ENCODE results near the gene LHFPL2.
A peak's percentile ranks its signal among the peaks of the same experiment; 100 is the strongest.

Gene LHFPL2

DNA sequence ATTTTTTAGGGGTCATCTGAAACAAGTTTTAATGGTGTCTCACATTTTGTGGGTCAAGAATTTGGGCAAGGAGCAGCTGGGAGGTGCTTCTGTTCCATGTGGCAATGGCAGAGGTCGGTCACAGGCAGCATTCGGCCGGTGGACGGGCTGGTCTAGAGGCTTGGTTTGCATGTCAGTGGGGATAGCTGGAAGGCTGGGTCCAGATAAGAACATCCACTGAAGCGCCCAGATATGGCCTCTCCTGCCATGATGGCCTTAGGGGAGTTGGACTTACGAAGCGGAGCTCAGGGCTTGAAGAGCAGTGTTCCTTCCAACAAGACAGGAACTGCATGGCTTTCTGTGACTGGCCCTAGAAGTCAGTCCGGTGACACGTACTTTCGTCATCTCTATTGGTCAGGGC, 30.3 kb downstream of the LHFPL2 start:
- Histone ChIP-seq H3K27ac (ENCODE audit: low read depth, low read length) (no peak overlapping the region), H3K27me3 (ENCODE audit: control insufficient read depth, insufficient read depth, low read length) (no peaks in the 10 kb centered on the region), H3K9me3 (ENCODE audit: control insufficient read depth, insufficient read depth, low read length) (0 out of 2 replicates have a peak, but pooled peaks cover 3% of the 10 kb centered on the region), H3K9ac (ENCODE audit: low read depth, low read length) (no peak overlapping the region), H3K36me3 (ENCODE audit: control insufficient read depth, insufficient read depth, low read length) (peaks cover 37% of the 10 kb centered on the region), H3K4me1 (ENCODE audit: control insufficient read depth, insufficient read depth, low read length) (no peaks in the 10 kb centered on the region), H3K4me3 (ENCODE audit: low read depth, low read length) (no peak overlapping the region)

GRCh38 chr5:78615697-78616096, 32.9 kb downstream of the LHFPL2 start:
- no peaks in the 10 kb centered on the region for H3K27me3 ChIP-seq (ENCODE audit: control insufficient read depth, insufficient read depth, low read length)
- H3K9me3 ChIP-seq (ENCODE audit: control insufficient read depth, insufficient read depth, low read length): no peaks in the 10 kb centered on the region
- H3K27ac ChIP-seq (ENCODE audit: low read depth, low read length): no peak overlapping the region
- H3K9ac ChIP-seq (ENCODE audit: low read depth, low read length): no peak overlapping the region
- H3K4me1 ChIP-seq (ENCODE audit: control insufficient read depth, insufficient read depth, low read length): peaks cover 18% of the 10 kb centered on the region
- peaks cover 30% of the 10 kb centered on the region for H3K36me3 ChIP-seq (ENCODE audit: control insufficient read depth, insufficient read depth, low read length)
- H3K4me3 ChIP-seq (ENCODE audit: low read depth, low read length): no peak overlapping the region

GRCh38 chr5:78614816-78615215, 33.8 kb downstream of the LHFPL2 start:
- H3K9me3 ChIP-seq (ENCODE audit: control insufficient read depth, insufficient read depth, low read length): no peaks in the 10 kb centered on the region
- H3K4me3 ChIP-seq (ENCODE audit: low read depth, low read length): no peak overlapping the region
- H3K9ac ChIP-seq (ENCODE audit: low read depth, low read length): no peak overlapping the region
- H3K36me3 ChIP-seq (ENCODE audit: control insufficient read depth, insufficient read depth, low read length): peaks cover 32% of the 10 kb centered on the region
- no peaks in the 10 kb centered on the region for H3K27me3 ChIP-seq (ENCODE audit: control insufficient read depth, insufficient read depth, low read length)
- no peak overlapping the region for H3K27ac ChIP-seq (ENCODE audit: low read depth, low read length)
- H3K4me1 ChIP-seq (ENCODE audit: control insufficient read depth, insufficient read depth, low read length): peaks cover 24% of the 10 kb centered on the region

GRCh38 chr5:78613756-78614155, 34.8 kb downstream of the LHFPL2 start:
- Histone ChIP-seq H3K27me3 (ENCODE audit: control insufficient read depth, insufficient read depth, low read length) (no peaks in the 10 kb centered on the region), H3K36me3 (ENCODE audit: control insufficient read depth, insufficient read depth, low read length) (peaks cover 29% of the 10 kb centered on the region), H3K4me3 (ENCODE audit: low read depth, low read length) (no peak overlapping the region), H3K4me1 (ENCODE audit: control insufficient read depth, insufficient read depth, low read length) (peaks cover 24% of the 10 kb centered on the region), H3K27ac (ENCODE audit: low read depth, low read length) (no peak overlapping the region), H3K9me3 (ENCODE audit: control insufficient read depth, insufficient read depth, low read length) (no peaks in the 10 kb centered on the region), H3K9ac (ENCODE audit: low read depth, low read length) (no peak overlapping the region)

GRCh38 chr5:78613151-78613533, 35.4 kb downstream of the LHFPL2 start:
- Histone ChIP-seq H3K36me3 (ENCODE audit: control insufficient read depth, insufficient read depth, low read length) (peaks cover 23% of the 10 kb centered on the region), H3K4me3 (ENCODE audit: low read depth, low read length) (no peak overlapping the region), H3K4me1 (ENCODE audit: control insufficient read depth, insufficient read depth, low read length) (peaks cover 24% of the 10 kb centered on the region), H3K9me3 (ENCODE audit: control insufficient read depth, insufficient read depth, low read length) (no peaks in the 10 kb centered on the region), H3K9ac (ENCODE audit: low read depth, low read length) (no peak overlapping the region), H3K27me3 (ENCODE audit: control insufficient read depth, insufficient read depth, low read length) (no peaks in the 10 kb centered on the region), H3K27ac (ENCODE audit: low read depth, low read length) (no peak overlapping the region)

DNA sequence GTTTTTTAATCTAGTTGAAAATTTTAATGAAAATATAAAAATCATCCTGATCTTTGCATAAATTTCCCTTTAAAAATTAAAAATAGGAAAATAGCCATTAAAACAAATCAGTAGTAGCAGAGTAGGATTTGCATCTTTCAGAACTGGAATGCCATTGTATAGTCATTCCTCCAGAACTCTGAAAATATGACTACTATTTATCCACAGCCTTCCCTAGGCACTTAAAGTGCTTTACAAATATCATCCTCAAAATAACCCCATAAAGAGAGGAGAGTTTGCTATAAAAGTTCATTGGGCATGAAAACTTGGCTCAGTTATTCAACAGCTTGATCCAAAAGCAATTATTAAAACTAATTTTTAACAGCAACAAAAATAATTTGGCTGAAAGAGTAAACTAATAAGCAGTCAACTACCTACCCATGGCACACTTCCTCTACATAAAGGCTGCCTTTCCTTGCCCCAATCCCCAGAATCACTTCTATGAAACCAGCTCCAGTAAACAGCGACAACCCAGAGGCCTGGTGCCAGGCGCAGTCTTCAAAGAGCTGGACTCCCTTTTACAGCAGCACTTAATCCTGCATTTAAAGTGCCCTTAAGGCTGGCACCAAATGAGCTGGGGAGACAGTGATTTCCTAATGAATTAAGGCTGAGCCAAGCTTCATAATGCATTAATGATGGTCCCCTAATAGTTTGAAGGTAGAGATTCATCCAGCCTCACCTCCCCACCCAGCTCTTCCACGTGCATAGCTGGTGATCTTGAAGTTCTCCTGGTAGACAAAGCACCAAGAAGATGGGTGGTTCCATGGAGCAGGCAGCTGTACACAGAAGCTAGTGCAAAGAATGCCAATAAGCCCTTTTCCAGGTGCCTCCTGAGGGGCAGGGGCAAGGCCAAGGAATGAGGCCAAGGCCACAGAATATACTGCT, 36.1 kb downstream of the LHFPL2 start:
- Histone ChIP-seq H3K27me3 (ENCODE audit: control insufficient read depth, insufficient read depth, low read length) (no peaks in the 10 kb centered on the region), H3K9me3 (ENCODE audit: control insufficient read depth, insufficient read depth, low read length) (no peaks in the 10 kb centered on the region), H3K27ac (ENCODE audit: low read depth, low read length) (no peak overlapping the region), H3K9ac (ENCODE audit: low read depth, low read length) (no peak overlapping the region), H3K4me1 (ENCODE audit: control insufficient read depth, insufficient read depth, low read length) (peaks cover 24% of the 10 kb centered on the region), H3K4me3 (ENCODE audit: low read depth, low read length) (no peak overlapping the region), H3K36me3 (ENCODE audit: control insufficient read depth, insufficient read depth, low read length) (peaks cover 27% of the 10 kb centered on the region)

DNA sequence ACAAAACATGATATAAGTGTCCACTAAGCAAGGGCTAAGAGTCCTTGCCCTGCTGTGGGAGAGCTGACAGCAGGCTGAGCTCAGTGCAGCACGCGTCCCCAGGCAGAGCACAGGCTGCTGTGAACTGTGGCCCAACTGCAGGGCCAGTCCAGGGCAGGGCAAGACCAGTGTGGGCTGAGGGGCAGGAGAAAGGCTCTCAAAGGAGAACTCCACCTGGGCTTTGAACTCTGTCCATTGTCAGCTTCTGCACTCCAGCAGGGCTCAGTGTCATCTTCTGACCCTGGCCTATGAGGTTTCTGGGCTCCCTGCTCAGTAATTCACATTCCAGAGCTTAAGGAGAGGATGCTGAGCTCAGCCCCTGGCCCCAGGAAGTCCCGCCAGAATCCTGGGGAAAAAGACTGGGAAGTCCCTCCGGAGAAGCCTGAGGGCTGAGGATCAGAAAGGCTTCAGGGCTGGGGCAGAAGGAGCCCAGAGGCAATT, 37.4 kb downstream of the LHFPL2 start:
- Histone ChIP-seq H3K27ac (ENCODE audit: low read depth, low read length) (peak overlapping the region; percentile 83), H3K9ac (ENCODE audit: low read depth, low read length) (no peak overlapping the region), H3K36me3 (ENCODE audit: control insufficient read depth, insufficient read depth, low read length) (peaks cover 34% of the 10 kb centered on the region), H3K27me3 (ENCODE audit: control insufficient read depth, insufficient read depth, low read length) (no peaks in the 10 kb centered on the region), H3K4me1 (ENCODE audit: control insufficient read depth, insufficient read depth, low read length) (peaks cover 24% of the 10 kb centered on the region), H3K9me3 (ENCODE audit: control insufficient read depth, insufficient read depth, low read length) (no peaks in the 10 kb centered on the region), H3K4me3 (ENCODE audit: low read depth, low read length) (no peak overlapping the region)

DNA sequence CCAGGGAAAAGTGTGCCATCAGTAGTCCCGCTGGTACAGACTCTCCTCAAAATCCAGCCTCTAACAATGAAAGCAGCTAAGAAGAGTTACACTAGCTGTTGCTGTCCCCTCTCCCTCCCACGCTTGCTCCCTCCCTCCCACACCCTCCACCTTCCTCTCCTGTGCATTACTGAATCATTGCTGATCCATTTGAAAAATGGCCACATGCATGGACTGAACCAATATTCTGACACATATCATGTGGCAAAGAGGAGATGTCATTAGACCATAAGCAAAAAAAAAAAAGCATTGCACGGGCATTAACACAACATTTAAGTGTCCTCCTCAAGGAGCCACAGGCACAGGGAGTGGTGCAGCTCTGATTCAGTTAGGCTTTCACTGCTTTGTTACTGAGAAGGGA, 37.9 kb downstream of the LHFPL2 start:
- no peaks in the 10 kb centered on the region for H3K9me3 ChIP-seq (ENCODE audit: control insufficient read depth, insufficient read depth, low read length)
- peak overlapping the region; percentile 83 for H3K27ac ChIP-seq (ENCODE audit: low read depth, low read length)
- H3K36me3 ChIP-seq (ENCODE audit: control insufficient read depth, insufficient read depth, low read length): peaks cover 38% of the 10 kb centered on the region
- no peak overlapping the region for H3K4me3 ChIP-seq (ENCODE audit: low read depth, low read length)
- peaks cover 24% of the 10 kb centered on the region for H3K4me1 ChIP-seq (ENCODE audit: control insufficient read depth, insufficient read depth, low read length)
- H3K9ac ChIP-seq (ENCODE audit: low read depth, low read length): no peak overlapping the region
- H3K27me3 ChIP-seq (ENCODE audit: control insufficient read depth, insufficient read depth, low read length): no peaks in the 10 kb centered on the region

- peaks cover 24% of the 10 kb centered on the region for H3K4me1 ChIP-seq (ENCODE audit: control insufficient read depth, insufficient read depth, low read length)
- H3K27me3 ChIP-seq (ENCODE audit: control insufficient read depth, insufficient read depth, low read length): no peaks in the 10 kb centered on the region
- H3K36me3 ChIP-seq (ENCODE audit: control insufficient read depth, insufficient read depth, low read length): peaks cover 41% of the 10 kb centered on the region
- no peak overlapping the region for H3K4me3 ChIP-seq (ENCODE audit: low read depth, low read length)
- no peak overlapping the region for H3K9ac ChIP-seq (ENCODE audit: low read depth, low read length)
- no peak overlapping the region for H3K27ac ChIP-seq (ENCODE audit: low read depth, low read length)
- H3K9me3 ChIP-seq (ENCODE audit: control insufficient read depth, insufficient read depth, low read length): no peaks in the 10 kb centered on the region
Observed at GRCh38 chr5:78610163-78610583, 38.4 kb downstream of the LHFPL2 start.

DNA sequence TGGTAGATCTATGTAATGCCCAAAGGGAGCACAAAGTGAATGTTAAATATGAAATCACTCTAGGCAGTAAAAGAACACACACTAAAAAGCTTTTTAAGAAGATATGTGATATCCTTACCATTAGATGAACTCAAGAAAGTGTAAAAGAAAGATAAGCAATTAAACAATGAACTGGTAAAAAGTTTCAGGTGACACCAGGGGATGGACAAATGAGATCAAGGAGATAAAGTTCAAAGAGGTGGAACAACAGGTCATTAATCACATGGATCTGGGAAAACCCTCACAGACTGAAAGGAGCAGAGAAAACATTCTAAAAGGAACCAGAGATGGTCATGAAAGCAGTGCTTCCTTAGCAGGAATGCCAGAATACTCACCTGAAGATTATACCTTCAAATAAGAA, 40.7 kb downstream of the LHFPL2 start:
- no peak overlapping the region for H3K27ac ChIP-seq (ENCODE audit: low read depth, low read length)

DNA sequence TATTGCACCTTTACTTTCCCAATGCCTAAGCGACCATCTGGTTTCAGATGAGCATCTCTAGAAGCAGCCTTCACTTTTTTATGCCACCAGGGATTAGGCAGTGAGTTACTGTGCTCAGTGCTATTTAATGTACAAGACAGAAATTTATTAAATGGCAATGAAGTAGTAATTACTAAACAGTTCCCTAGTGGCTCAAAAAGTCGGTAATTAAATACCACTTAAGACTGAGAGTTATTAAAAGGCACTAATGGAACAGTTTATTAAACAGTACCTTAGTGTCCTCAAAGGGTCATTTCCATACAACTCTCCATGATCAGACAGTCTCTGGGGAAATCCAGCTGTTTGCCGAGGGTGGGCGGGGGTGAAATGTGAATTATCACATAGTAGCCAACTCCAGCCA, 42.3 kb downstream of the LHFPL2 start:
- no peaks in the 10 kb centered on the region for H3K9me3 ChIP-seq (ENCODE audit: control insufficient read depth, insufficient read depth, low read length)
- no peak overlapping the region for H3K27ac ChIP-seq (ENCODE audit: low read depth, low read length)
- H3K27me3 ChIP-seq (ENCODE audit: control insufficient read depth, insufficient read depth, low read length): no peaks in the 10 kb centered on the region
- no peak overlapping the region for H3K9ac ChIP-seq (ENCODE audit: low read depth, low read length)
- H3K36me3 ChIP-seq (ENCODE audit: control insufficient read depth, insufficient read depth, low read length): peaks cover 28% of the 10 kb centered on the region
- no peak overlapping the region for H3K4me3 ChIP-seq (ENCODE audit: low read depth, low read length)
- peaks cover 12% of the 10 kb centered on the region for H3K4me1 ChIP-seq (ENCODE audit: control insufficient read depth, insufficient read depth, low read length)

More for the DNA sequence above, 40.7 kb downstream of the LHFPL2 start:
- H3K9me3 ChIP-seq (ENCODE audit: control insufficient read depth, insufficient read depth, low read length): no peaks in the 10 kb centered on the region
- H3K27me3 ChIP-seq (ENCODE audit: control insufficient read depth, insufficient read depth, low read length): no peaks in the 10 kb centered on the region
- H3K36me3 ChIP-seq (ENCODE audit: control insufficient read depth, insufficient read depth, low read length): peaks cover 31% of the 10 kb centered on the region
- peaks cover 24% of the 10 kb centered on the region for H3K4me1 ChIP-seq (ENCODE audit: control insufficient read depth, insufficient read depth, low read length)
- H3K4me3 ChIP-seq (ENCODE audit: low read depth, low read length): no peak overlapping the region
- H3K9ac ChIP-seq (ENCODE audit: low read depth, low read length): no peak overlapping the region
